GF-D8 (cell line): ENCODE measurements around the gene MACIR.

Experiments
- DNase-seq: peaks from one replicate; lab custom pipeline; 2025; lab: John Stamatoyannopoulos, UW

The MACIR gene

GRCh38 chr5:103291606-103292005 lies 33.0 kb downstream of the MACIR start:
- DNase-seq: no peak

- DNase-seq: no peak
These were observed 34.5 kb downstream of the MACIR start for GRCh38 chr5:103293099-103293498.

GRCh38 chr5:103293719-103294118 lies 35.2 kb downstream of the MACIR start:
- DNase-seq: no peak

- DNase-seq: no peak
These were observed 36.3 kb downstream of the MACIR start for GRCh38 chr5:103294906-103295305.

GRCh38 chr5:103295424-103295823 lies 36.9 kb downstream of the MACIR start:
- no peak for DNase-seq

GRCh38 chr5:103295871-103296270 lies 37.3 kb downstream of the MACIR start:
- DNase-seq: no peak

GRCh38 chr5:103298117-103298516 lies 39.6 kb downstream of the MACIR start:
- no peak for DNase-seq

- DNase-seq: no peak
These were observed 40.1 kb downstream of the MACIR start for GRCh38 chr5:103298607-103299188.

GRCh38 chr5:103305809-103306208 lies 47.2 kb downstream of the MACIR start:
- no peak for DNase-seq

GRCh38 chr5:103307470-103307869 lies 48.9 kb downstream of the MACIR start:
- no peak for DNase-seq

GRCh38 chr5:103308774-103309173 lies 50.2 kb downstream of the MACIR start:
- DNase-seq: no peak

GRCh38 chr5:103313056-103313455 lies 54.5 kb downstream of the MACIR start:
- DNase-seq: no peak

- DNase-seq: no peak
These were observed 56.9 kb downstream of the MACIR start for GRCh38 chr5:103315455-103315854.

- DNase-seq: no peak
These were observed 68.9 kb downstream of the MACIR start for GRCh38 chr5:103327451-103327850.

- DNase-seq: no peak
These were observed 69.3 kb downstream of the MACIR start for GRCh38 chr5:103327893-103328292.
